K562 (cell line): Measurements from ENCODE around the gene ATXN1. TPM values are rescaled to one million over a fixed set of nuclear protein-coding genes. Genes with fewer than 3 reads are reported as not detected.

Source experiments
- BCOR ChIP-seq: fragments of 450-650 bp; IDR thresholded peaks from 2 replicates; pipeline ENCODE4 v1.6.1; 2016
- BRD9 ChIP-seq: fragments of 450-650 bp; IDR thresholded peaks from 2 replicates; pipeline ENCODE4 v1.6.1; 2018; ENCODE audit warnings: low read depth; ENCODE audit not compliant: partially characterized antibody
- ELF1 ChIP-seq: fragments of 200-800 bp; sonication (Bioruptor generic); IDR thresholded peaks from 2 replicates; pipeline ENCODE4 v1.6.1; 2016; ENCODE audit warnings: missing genetic modification characterization, missing compliant biosample characterization
- HDAC6 ChIP-seq: IDR thresholded peaks from 2 replicates; pipeline ENCODE4 v1.6.1; 2012; ENCODE audit warnings: low read depth, mild to moderate bottlenecking, control low read depth, inconsistent platforms, low read length, moderate library complexity
- MCM7 ChIP-seq, 2 experiments: fragments of 450-650 bp; IDR thresholded peaks; 2 replicates each; pipeline ENCODE4 v1.6.1; 2016 to 2018
- NBN ChIP-seq: fragments of 450-650 bp; IDR thresholded peaks from 2 replicates; pipeline ENCODE4 v1.6.1; 2016; ENCODE audit warnings: low read depth, mild to moderate bottlenecking
- NELFE ChIP-seq: IDR thresholded peaks from 2 replicates; pipeline ENCODE4 v1.6.1; 2011; ENCODE audit warnings: mild to moderate bottlenecking; ENCODE audit not compliant: insufficient read depth, insufficient read length
- NFE2L1 ChIP-seq: fragments of 450-650 bp; IDR thresholded peaks from 2 replicates; pipeline ENCODE4 v1.6.1; 2016; ENCODE audit warnings: missing genetic modification characterization, low read depth, mild to moderate bottlenecking, missing compliant biosample characterization, moderate library complexity, borderline replicate concordance
- NRF1 ChIP-seq, 2 experiments: fragments of 450-650 bp; IDR thresholded peaks in 1 of 2; conservative IDR thresholded peaks in 1 of 2; 2 replicates each; pipeline ENCODE4 v1.6.1; 2014; ENCODE audit warnings: mild to moderate bottlenecking in 2 of 2
- PTRF ChIP-seq: fragments of 450-650 bp; IDR thresholded peaks from 2 replicates; pipeline ENCODE4 v1.6.1; 2016; ENCODE audit warnings: mild to moderate bottlenecking, missing genetic modification characterization, missing compliant biosample characterization
- RBM17 ChIP-seq: fragments of 200-400 bp; formaldehyde crosslinking; IDR thresholded peaks from 2 replicates; pipeline ENCODE4 v1.6.1; 2017; ENCODE audit warnings: low read depth, mild to moderate bottlenecking, low read length, borderline replicate concordance
- SLC30A9 ChIP-seq: fragments of 250-450 bp; sonication (Bioruptor Pico); IDR thresholded peaks from 2 replicates; pipeline ENCODE4 v1.8.0; 2022; ENCODE audit warnings: mild to moderate bottlenecking, moderate library complexity
- SNIP1 ChIP-seq: fragments of 450-650 bp; IDR thresholded peaks from 2 replicates; pipeline ENCODE4 v1.7.1; 2017; ENCODE audit warnings: low read depth, mild to moderate bottlenecking
- TEAD2 ChIP-seq: fragments of 450-650 bp; IDR thresholded peaks from 2 replicates; pipeline ENCODE4 v1.6.1; 2016; ENCODE audit warnings: missing genetic modification characterization, control low read depth, missing compliant biosample characterization
- ZKSCAN1 ChIP-seq: fragments of 150-350 bp; IDR thresholded peaks from 2 replicates; pipeline ENCODE4 v1.6.1; 2016; ENCODE audit warnings: low read depth, low read length
- ZNF551 ChIP-seq: fragments of 250-450 bp; sonication (Bioruptor Pico); IDR thresholded peaks from 2 replicates; pipeline ENCODE4 v1.5.0; 2021; ENCODE audit warnings: mild to moderate bottlenecking, moderate library complexity
- ZNF785 ChIP-seq: fragments of 250-450 bp; sonication (Bioruptor Pico); IDR thresholded peaks from 2 replicates; pipeline ENCODE4 v1.4.0; 2020; ENCODE audit warnings: mild to moderate bottlenecking
- polyA plus RNA-seq, 8 experiments: library from polyadenylated mRNA; depleted of rRNA in 4 of 8; stranded (reverse) in 5 of 8; unstranded in 3 of 8; fragments of >200 nt; fragmentation: Nextera tagmentation in 2 of 8; fragmentation: Illumina TruSeq in 1 of 8; extraction: Ambion mirVana in 2 of 8; extraction: Trizol in 1 of 8; gene quantifications; 2 replicates each; pipeline versions ENCODE4 v1.2.1 to v1.2.3, GENCODE V29; 2011 to 2014; ENCODE audit warnings: inconsistent platforms in 1 of 8, missing spikeins in 1 of 8
- total RNA-seq, 7 experiments: library from RNA; depleted of rRNA in 6 of 7; stranded (reverse); fragments of >200 nt in 6 of 7; fragmentation: Illumina TruSeq in 2 of 7; extraction: Trizol in 2 of 7; gene quantifications; 2 replicates each; pipeline versions ENCODE4 v1.2.1 to v1.2.3, GENCODE V29; 2011 to 2021; ENCODE audit warnings: low replicate concordance in 1 of 7
- TF ChIP-seq, protein P1 (sequence below): fragments of 200-800 bp; sonication (Bioruptor generic); IDR thresholded peaks from 2 replicates; pipeline ENCODE4 v1.6.1; 2017; ENCODE audit warnings: missing genetic modification characterization, missing compliant biosample characterization
- TF ChIP-seq, protein P2 (sequence below): fragments of 450-650 bp; IDR thresholded peaks from 2 replicates; pipeline ENCODE4 v1.6.1; 2016; ENCODE audit warnings: low read depth, mild to moderate bottlenecking, moderate library complexity
- TF ChIP-seq, protein P3 (sequence below): sonication (generic); formaldehyde crosslinking; IDR thresholded peaks from 2 replicates; pipeline ENCODE4 v1.8.1; 2023; ENCODE audit warnings: mild to moderate bottlenecking, missing genetic modification reagents, moderate library complexity
- TF ChIP-seq, protein P4 (sequence below): sonication (generic); IDR thresholded peaks from 2 replicates; pipeline ENCODE4 v1.6.1; 2016
- TF ChIP-seq, protein P5 (sequence below): sonication (generic); formaldehyde crosslinking; IDR thresholded peaks from 2 replicates; pipeline ENCODE4 v1.8.0; 2022; ENCODE audit warnings: mild to moderate bottlenecking, missing genetic modification reagents, borderline replicate concordance

ATXN1 gene
- total and polyA plus RNA-seq, 9 of the 15 experiments (the other 6 are each of a cell fraction or from before 2014, with no cell fraction given) = under 0.01 to 1.2 (median 0.58) TPM

DNA sequence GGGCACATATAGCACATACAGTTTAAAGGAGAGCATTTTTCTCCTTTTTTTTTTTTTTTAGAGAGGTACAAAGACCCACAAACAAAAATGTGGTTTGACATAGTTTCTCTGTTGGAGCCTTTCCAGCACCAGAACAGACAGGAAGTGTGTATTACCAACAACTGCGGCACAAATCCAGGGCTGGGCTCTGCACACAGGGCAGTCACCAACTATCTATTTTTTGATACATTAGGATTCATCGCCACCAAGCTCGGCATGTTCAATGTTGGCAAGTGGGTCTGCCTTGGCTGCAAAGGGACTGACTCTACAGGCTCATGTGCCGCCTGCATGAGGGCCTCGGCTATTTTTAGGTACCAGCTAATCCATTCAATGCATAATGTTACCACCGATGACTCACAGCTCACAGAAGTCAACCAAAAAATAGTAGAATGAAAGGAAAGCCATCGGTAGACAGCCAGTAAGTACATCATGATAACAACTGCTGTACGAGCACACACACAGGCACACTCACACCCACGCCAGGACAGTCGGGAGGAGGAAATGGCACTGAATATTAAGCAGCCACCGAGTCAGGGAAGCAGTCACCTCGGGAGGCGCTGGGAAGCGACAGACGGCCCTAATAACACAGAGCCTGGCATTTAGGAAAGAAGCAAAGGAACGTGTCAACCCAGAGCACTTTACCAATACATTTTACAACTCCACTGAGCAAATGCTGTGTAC, 441.3 kb downstream of the ATXN1 start (continued):
- TF ChIP-seq HDAC6 = no peak
- TF ChIP-seq ELF1 (tag) = peak; percentile 47; the same call in 1 of the 2 replicates
- TF ChIP-seq, protein P1, sequence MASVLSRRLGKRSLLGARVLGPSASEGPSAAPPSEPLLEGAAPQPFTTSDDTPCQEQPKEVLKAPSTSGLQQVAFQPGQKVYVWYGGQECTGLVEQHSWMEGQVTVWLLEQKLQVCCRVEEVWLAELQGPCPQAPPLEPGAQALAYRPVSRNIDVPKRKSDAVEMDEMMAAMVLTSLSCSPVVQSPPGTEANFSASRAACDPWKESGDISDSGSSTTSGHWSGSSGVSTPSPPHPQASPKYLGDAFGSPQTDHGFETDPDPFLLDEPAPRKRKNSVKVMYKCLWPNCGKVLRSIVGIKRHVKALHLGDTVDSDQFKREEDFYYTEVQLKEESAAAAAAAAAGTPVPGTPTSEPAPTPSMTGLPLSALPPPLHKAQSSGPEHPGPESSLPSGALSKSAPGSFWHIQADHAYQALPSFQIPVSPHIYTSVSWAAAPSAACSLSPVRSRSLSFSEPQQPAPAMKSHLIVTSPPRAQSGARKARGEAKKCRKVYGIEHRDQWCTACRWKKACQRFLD = 0 out of 2 replicates have a peak, but pooled peaks have one; percentile 60
- peak; percentile 35 to 51; a peak in 2 of 4 replicates for TF ChIP-seq NRF1 (conservative IDR thresholded peaks at IDR 0.05 in 1 of 2, IDR thresholded peaks at IDR 0.05 in 1 of 2)
- TF ChIP-seq ZKSCAN1 = peak; percentile 49; the same call in 1 of the 2 replicates
- TF ChIP-seq, protein P2, sequence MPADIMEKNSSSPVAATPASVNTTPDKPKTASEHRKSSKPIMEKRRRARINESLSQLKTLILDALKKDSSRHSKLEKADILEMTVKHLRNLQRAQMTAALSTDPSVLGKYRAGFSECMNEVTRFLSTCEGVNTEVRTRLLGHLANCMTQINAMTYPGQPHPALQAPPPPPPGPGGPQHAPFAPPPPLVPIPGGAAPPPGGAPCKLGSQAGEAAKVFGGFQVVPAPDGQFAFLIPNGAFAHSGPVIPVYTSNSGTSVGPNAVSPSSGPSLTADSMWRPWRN = peak; percentile 62
- TF ChIP-seq NELFE = no peak
- TF ChIP-seq NFE2L1 (tag) = no peak
- TF ChIP-seq SLC30A9 (CRISPR knock-in tag) = no peak
- peak; percentile 62; the same call in 1 of the 2 replicates for TF ChIP-seq NBN
- TF ChIP-seq TEAD2 = no peak
- no peak for TF ChIP-seq BCOR
- no peak for TF ChIP-seq SNIP1
- no peak for TF ChIP-seq MCM7 (IDR thresholded peaks at IDR 0.05)
- TF ChIP-seq PTRF (tag) = no peak
- TF ChIP-seq BRD9 = no peak
- no peak for TF ChIP-seq ZNF785 (CRISPR knock-in tag)
- TF ChIP-seq, protein P3, sequence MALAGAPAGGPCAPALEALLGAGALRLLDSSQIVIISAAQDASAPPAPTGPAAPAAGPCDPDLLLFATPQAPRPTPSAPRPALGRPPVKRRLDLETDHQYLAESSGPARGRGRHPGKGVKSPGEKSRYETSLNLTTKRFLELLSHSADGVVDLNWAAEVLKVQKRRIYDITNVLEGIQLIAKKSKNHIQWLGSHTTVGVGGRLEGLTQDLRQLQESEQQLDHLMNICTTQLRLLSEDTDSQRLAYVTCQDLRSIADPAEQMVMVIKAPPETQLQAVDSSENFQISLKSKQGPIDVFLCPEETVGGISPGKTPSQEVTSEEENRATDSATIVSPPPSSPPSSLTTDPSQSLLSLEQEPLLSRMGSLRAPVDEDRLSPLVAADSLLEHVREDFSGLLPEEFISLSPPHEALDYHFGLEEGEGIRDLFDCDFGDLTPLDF = 0 out of 2 replicates have a peak, but pooled peaks have one; percentile 40
- no peak for TF ChIP-seq RBM17
- TF ChIP-seq, protein P4, sequence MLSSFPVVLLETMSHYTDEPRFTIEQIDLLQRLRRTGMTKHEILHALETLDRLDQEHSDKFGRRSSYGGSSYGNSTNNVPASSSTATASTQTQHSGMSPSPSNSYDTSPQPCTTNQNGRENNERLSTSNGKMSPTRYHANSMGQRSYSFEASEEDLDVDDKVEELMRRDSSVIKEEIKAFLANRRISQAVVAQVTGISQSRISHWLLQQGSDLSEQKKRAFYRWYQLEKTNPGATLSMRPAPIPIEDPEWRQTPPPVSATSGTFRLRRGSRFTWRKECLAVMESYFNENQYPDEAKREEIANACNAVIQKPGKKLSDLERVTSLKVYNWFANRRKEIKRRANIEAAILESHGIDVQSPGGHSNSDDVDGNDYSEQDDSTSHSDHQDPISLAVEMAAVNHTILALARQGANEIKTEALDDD = peak; percentile 91
- no peak for TF ChIP-seq ZNF551 (CRISPR knock-in tag)
- TF ChIP-seq, protein P5, sequence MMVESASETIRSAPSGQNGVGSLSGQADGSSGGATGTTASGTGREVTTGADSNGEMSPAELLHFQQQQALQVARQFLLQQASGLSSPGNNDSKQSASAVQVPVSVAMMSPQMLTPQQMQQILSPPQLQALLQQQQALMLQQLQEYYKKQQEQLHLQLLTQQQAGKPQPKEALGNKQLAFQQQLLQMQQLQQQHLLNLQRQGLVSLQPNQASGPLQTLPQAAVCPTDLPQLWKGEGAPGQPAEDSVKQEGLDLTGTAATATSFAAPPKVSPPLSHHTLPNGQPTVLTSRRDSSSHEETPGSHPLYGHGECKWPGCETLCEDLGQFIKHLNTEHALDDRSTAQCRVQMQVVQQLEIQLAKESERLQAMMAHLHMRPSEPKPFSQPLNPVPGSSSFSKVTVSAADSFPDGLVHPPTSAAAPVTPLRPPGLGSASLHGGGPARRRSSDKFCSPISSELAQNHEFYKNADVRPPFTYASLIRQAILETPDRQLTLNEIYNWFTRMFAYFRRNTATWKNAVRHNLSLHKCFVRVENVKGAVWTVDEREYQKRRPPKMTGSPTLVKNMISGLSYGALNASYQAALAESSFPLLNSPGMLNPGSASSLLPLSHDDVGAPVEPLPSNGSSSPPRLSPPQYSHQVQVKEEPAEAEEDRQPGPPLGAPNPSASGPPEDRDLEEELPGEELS = no peak
